ENCODE measurements around the gene GRM8.
A peak's percentile ranks its signal among the peaks of the same experiment; 100 is the strongest.

GRM8 gene

DNA sequence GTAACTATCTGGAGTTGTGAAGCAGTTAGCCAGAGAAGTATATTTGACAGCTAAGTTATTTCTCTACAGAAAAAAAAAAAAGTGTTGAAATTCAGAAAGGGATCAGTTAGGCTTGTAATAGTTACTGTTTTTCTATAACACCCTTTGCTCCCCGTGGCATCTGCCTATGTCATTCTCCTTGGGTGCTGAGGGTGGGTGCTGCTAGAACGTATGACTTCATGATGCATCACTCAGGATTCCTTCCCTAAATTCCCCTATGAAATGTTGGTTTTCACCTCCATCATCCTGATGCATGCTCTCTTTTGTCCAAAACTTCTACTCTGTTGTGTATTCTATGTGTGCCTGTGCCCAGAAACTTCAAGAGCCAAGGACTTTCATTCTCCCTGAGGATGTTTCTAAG, 536.4 kb downstream of the GRM8 start:
- TF ChIP-seq, protein P1, sequence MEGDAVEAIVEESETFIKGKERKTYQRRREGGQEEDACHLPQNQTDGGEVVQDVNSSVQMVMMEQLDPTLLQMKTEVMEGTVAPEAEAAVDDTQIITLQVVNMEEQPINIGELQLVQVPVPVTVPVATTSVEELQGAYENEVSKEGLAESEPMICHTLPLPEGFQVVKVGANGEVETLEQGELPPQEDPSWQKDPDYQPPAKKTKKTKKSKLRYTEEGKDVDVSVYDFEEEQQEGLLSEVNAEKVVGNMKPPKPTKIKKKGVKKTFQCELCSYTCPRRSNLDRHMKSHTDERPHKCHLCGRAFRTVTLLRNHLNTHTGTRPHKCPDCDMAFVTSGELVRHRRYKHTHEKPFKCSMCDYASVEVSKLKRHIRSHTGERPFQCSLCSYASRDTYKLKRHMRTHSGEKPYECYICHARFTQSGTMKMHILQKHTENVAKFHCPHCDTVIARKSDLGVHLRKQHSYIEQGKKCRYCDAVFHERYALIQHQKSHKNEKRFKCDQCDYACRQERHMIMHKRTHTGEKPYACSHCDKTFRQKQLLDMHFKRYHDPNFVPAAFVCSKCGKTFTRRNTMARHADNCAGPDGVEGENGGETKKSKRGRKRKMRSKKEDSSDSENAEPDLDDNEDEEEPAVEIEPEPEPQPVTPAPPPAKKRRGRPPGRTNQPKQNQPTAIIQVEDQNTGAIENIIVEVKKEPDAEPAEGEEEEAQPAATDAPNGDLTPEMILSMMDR (conservative IDR thresholded peaks at IDR 0.05; ENCODE audit: control insufficient read depth, insufficient read depth, low read depth, low read length), result no peak
- H3K4me3 ChIP-seq (ENCODE audit: control insufficient read depth, low read depth, low read length), result no peak overlapping the region
- peak; percentile 8 for DNase-seq (ENCODE audit: low read depth)

DNA sequence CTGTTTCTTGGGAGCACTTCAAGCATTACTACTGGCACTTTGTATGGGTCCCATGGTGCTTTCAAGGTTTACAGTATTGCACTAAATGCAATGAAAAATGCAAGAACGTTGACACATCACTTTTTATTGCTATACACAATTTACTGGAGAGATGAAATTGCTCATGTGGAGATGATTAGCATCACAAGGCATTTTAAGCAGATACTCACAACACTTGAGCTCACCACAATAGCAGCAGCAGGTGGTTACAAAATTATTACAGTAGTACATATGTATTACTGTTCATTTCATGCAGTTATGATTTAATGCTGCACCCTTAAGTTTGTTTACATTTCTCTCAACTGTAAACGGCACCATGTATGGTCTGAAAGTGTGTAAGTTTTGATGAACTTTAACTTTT, 537.7 kb downstream of the GRM8 start:
- no peak for DNase-seq (ENCODE audit: low read depth)
- TF ChIP-seq, protein P1 (conservative IDR thresholded peaks at IDR 0.05; ENCODE audit: control insufficient read depth, insufficient read depth, low read depth, low read length), result no peak
- H3K4me3 ChIP-seq (ENCODE audit: control insufficient read depth, low read depth, low read length), result no peak overlapping the region

DNA sequence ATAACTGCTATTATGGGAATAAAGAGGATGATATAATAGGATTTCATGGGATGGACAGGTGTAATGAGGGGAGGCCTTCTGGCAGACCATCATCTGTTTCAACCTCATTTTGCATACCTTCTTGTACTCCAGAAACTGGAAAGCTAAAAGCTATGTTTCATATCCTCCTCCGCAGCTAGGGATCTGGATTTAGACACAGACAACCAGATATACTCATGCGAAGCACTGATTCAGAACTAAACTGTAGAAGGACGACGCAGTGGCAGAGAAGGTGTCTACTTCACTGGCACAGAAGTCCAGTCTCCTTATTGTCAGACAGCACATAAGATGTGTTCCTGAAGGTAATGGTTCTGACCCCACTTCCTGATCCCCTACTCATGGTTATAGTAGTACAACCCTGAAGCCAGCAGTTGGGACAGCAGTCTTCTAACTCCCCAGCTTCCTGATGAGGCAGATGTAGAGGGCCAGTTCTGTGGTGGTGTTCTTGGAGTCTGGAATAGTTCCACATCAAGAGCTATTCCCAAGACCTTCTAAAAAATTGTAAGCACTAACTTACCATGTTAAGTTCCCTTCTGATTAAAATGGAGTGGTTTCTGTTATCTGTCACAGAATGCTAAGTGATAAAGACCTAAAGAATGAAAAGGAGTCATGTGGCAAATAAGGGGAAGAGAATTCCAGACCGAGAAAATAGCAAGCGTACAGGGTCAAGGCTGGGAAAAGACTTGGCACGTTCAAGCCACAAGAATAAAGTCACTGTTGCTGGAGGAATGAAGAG, 550.3 kb downstream of the GRM8 start:
- H3K4me3 ChIP-seq (ENCODE audit: control insufficient read depth, low read depth, low read length), result no peak overlapping the region
- peak; percentile 17 for DNase-seq (ENCODE audit: low read depth)
- TF ChIP-seq, protein P1 (conservative IDR thresholded peaks at IDR 0.05; ENCODE audit: control insufficient read depth, insufficient read depth, low read depth, low read length), result no peak

DNA sequence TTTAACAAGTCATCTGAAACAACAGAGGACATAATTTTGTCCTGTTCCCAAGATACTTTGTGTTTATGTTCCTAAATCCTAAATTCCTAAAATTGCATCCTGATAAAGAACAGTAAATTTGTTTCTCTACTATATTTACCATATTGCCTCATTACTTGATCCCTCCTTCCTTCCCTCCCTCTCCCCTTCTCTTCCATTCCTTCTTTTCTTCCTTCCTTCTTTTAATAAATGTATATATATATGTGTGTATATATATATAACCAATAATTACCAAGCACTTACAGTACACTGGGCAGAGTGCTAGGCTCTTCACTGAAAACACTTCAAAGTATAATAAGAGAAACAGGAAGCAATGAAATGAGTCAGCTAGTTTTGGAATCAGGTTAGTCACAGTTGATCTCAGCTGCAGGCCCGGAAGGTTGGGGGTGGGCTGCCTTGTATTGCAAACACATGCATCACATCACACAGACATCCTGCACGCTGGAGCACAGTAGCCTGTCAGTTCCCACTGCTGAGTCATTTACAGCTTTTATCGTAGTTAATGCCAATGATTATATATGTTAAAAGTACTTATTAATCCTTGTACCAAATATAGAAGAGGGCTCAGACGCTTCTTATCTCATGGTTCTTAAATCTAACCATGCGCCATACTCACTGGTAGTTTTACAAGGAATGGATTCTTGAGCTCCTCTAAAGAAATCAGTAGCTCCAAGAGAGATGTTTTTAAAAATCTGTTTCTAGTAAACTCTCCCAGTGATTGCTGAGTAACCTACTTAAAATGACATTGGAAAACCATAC, 551.7 kb downstream of the GRM8 start:
- TF ChIP-seq, protein P1 (conservative IDR thresholded peaks at IDR 0.05; ENCODE audit: control insufficient read depth, insufficient read depth, low read depth, low read length), result no peak
- H3K4me3 ChIP-seq (ENCODE audit: control insufficient read depth, low read depth, low read length), result no peak overlapping the region
- DNase-seq (ENCODE audit: low read depth), result peak; percentile 96

DNA sequence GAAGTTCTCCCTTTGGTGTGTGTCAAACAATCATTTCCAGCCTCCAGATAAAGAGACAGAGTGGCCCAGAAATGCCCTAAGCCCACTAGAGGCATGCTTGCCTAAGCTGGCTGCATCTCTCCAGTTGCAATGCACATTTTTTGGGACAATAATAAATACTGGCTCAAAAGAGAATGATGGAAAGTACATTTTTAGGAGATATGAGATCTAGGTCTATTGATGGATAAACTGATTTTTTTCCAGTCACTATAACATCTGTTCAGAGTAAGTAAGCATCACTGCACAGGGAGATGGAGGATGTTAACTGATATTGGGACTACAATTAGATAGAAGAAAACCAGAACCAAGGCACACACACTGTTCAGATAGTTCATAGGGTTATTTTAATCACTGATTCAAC, 553.0 kb downstream of the GRM8 start:
- TF ChIP-seq, protein P1 (conservative IDR thresholded peaks at IDR 0.05; ENCODE audit: control insufficient read depth, insufficient read depth, low read depth, low read length), result no peak
- no peak overlapping the region for H3K4me3 ChIP-seq (ENCODE audit: control insufficient read depth, low read depth, low read length)
- DNase-seq (ENCODE audit: low read depth), result no peak

DNA sequence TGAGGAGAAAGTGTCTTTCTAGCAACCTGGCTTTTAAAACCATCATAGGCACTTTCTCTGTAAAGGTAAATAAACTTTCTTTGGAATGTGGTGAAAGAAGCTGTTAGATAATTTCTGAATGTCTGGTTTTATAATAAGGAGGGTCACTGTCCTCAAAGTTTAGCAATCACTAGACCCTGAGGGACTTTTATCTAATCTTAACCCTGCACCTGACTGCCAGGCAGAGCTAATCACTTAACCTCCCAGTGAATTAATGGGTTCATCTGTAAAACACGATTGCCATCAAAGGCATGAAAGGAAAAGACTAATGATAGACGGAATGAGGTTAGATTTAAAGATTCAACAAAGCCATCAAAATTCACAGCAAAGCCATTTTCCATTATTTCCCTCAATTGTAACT, 553.8 kb downstream of the GRM8 start:
- TF ChIP-seq, protein P1 (conservative IDR thresholded peaks at IDR 0.05; ENCODE audit: control insufficient read depth, insufficient read depth, low read depth, low read length), result no peak
- no peak overlapping the region for H3K4me3 ChIP-seq (ENCODE audit: control insufficient read depth, low read depth, low read length)
- no peak for DNase-seq (ENCODE audit: low read depth)
